Endothelial cell of umbilical vein (primary cell): ENCODE data around the gene H1-8.

Experiments
- EZH2 ChIP-seq: IDR thresholded peaks from 2 replicates; pipeline ENCODE4 v1.6.1; 2012; ENCODE audit warnings: borderline replicate concordance, low read depth, mild to moderate bottlenecking, moderate library complexity, low read length, inconsistent platforms; ENCODE audit not compliant: severe bottlenecking
- POLR2AphosphoS5 ChIP-seq: IDR thresholded peaks from 2 replicates; pipeline ENCODE4 v1.6.1; 2012; ENCODE audit warnings: low read depth, mild to moderate bottlenecking, control low read depth, low read length, moderate library complexity; ENCODE audit not compliant: insufficient read depth
- TF ChIP-seq, protein P1 (sequence below): IDR thresholded peaks from 2 replicates; pipeline ENCODE4 v1.6.1; 2011; ENCODE audit not compliant: insufficient read depth, insufficient read length

DNA sequence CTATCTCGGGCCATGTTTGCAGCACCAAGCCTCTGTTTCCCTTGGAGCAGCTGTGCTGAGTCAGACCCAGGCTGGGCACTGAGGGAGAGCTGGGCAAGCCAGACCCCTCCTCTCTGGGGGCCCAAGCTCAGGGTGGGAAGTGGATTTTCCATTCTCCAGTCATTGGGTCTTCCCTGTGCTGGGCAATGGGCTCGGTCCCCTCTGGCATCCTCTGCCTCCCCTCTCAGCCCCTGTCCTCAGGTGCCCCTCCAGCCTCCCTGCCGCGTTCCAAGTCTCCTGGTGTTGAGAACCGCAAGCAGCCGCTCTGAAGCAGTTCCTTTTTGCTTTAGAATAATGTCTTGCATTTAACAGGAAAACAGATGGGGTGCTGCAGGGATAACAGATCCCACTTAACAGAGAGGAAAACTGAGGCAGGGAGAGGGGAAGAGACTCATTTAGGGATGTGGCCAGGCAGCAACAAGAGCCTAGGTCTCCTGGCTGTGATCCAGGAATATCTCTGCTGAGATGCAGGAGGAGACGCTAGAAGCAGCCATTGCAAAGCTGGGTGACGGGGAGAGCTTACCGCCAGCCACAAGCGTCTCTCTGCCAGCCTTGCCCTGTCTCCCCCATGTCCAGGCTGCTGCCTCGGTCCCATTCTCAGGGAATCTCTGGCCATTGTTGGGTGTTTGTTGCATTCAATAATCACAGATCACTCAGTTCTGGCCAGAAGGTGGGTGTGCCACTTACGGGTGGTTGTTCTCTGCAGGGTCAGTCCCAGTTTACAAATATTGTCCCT, 13.4 kb upstream of the H1-8 start:
- TF ChIP-seq POLR2AphosphoS5 (no peak), EZH2 (no peak)
- TF ChIP-seq, protein P1, sequence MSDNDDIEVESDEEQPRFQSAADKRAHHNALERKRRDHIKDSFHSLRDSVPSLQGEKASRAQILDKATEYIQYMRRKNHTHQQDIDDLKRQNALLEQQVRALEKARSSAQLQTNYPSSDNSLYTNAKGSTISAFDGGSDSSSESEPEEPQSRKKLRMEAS: no peak
